DND-41 (cell line): ENCODE measurements around the gene HGS.

Experiments
- ATAC-seq: fragments of 200-7000 bp; cut with Tn5 transposase; 3 replicates; pipeline ENCODE4 v1.9.1; 2021; ENCODE audit warnings: low read depth; ENCODE audit not compliant: insufficient read depth
- DNase-seq: peaks from one replicate; pipeline ENCODE4 v3.0.0-alpha.2; 2020
- H2AFZ ChIP-seq: 2 replicates; pipeline ENCODE4 v1.6.0; 2012; ENCODE audit warnings: low read depth, low read length
- H3K27ac ChIP-seq: 2 replicates; pipeline ENCODE4 v1.5.1; 2012; ENCODE audit warnings: low read length, inconsistent platforms
- H3K27me3 ChIP-seq: fragments of 200-600 bp; sonication (generic); 2 replicates; pipeline ENCODE4 v1.6.0; 2012; ENCODE audit warnings: low read length, mild to moderate bottlenecking, inconsistent platforms; ENCODE audit not compliant: insufficient read depth, poor library complexity
- H3K36me3 ChIP-seq: 2 replicates; pipeline ENCODE4 v1.5.1; 2012; ENCODE audit warnings: low read length, inconsistent platforms; ENCODE audit not compliant: insufficient read depth
- H3K4me1 ChIP-seq: 2 replicates; pipeline ENCODE4 v1.5.1; 2012; ENCODE audit warnings: mild to moderate bottlenecking, low read length; ENCODE audit not compliant: insufficient read depth
- H3K4me2 ChIP-seq: 2 replicates; pipeline ENCODE4 v1.6.0; 2012; ENCODE audit warnings: mild to moderate bottlenecking, moderate library complexity, low read length, inconsistent platforms; ENCODE audit not compliant: insufficient read depth
- H3K4me3 ChIP-seq, 2 experiments: fragments of 200-600 bp in 1 of 2; shearing (Covaris generic) in 1 of 2; 2 replicates each; pipeline ENCODE4 v1.5.1; 2012 to 2016; ENCODE audit warnings: inconsistent platforms in 2 of 2, low read length in 2 of 2, mild to moderate bottlenecking in 2 of 2, low read depth in 1 of 2, moderate library complexity in 1 of 2
- H3K79me2 ChIP-seq: 2 replicates; pipeline ENCODE4 v1.6.0; 2012; ENCODE audit warnings: low read length, inconsistent platforms; ENCODE audit not compliant: insufficient read depth
- H3K9ac ChIP-seq: 2 replicates; pipeline ENCODE4 v1.6.0; 2012; ENCODE audit warnings: low read depth, mild to moderate bottlenecking, inconsistent platforms, low read length, moderate library complexity
- H3K9me3 ChIP-seq: 2 replicates; pipeline ENCODE4 v1.5.1; 2012; ENCODE audit warnings: low read length, moderate library complexity, mild to moderate bottlenecking, inconsistent platforms; ENCODE audit not compliant: insufficient read depth, severe bottlenecking
- H4K20me1 ChIP-seq: 2 replicates; pipeline ENCODE4 v1.6.0; 2012; ENCODE audit warnings: low read length; ENCODE audit not compliant: insufficient read depth
- CTCF ChIP-seq: IDR thresholded peaks from 2 replicates; pipeline ENCODE4 v1.5.1; 2012; ENCODE audit warnings: borderline replicate concordance, low read length, moderate library complexity, mild to moderate bottlenecking; ENCODE audit not compliant: poor library complexity, severe bottlenecking; ENCODE audit errors: extremely low read depth
- EZH2 ChIP-seq: IDR thresholded peaks from 3 replicates; pipeline ENCODE4 v1.6.1; 2012; ENCODE audit warnings: borderline replicate concordance, low read depth, mild to moderate bottlenecking, moderate library complexity, low read length, inconsistent platforms; ENCODE audit not compliant: severe bottlenecking

Gene HGS

DNA sequence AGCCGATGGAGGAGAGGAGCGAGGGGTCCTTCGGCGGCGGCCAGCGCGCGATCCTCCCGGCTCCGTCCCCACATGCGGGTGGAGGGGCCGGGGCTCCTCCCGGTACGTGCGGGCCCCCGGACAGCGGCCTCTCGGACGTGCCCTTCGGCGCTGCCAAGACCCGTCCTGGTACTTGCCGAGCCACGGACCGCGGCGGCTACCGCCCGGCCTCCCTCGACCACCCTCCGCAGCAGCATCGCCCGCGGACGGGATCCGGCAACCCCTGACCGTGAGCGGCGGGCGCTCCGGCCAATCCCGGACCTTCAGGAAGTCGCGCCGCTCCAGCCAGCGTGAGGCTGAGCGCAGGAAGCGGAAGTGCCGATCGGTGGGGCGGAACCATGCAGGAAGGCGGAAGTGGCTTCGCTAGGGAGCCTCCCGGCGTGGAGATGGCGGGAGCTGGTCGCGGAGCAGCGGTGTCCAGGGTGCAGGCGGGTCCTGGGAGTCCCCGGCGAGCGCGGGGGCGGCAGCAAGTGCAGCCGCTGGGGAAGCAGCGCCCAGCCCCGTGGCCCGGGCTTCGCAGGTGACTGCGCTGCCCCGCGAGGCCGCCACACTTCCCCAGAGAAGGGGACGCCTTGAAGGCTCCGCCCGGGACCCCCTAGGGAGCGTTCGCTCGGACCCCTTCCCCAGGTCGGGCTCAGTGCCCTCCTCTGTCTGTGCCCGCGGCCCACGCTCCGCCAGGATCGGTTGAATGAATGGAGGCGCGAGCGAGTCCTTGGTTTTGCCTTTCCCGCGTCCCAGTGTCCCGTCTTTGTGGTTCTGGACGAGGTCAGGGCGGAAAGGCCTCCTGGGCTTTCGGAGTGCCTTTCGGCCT is 17.2 kb upstream of the HGS start, which contains the start of the genes CCDC137 and OXLD1:
Gene CCDC137 (plus strand): TSS at position 396 of the 850 bp plus-strand sequence. CDS start 30 bp downstream, at position 426.
Gene OXLD1 (minus strand): TSS at position 264 of the 850 bp plus-strand sequence. CDS start 28 bp downstream, at position 236.
- Histone ChIP-seq H3K36me3 (peaks cover 60% of the 10 kb centered on the region), H3K79me2 (peaks cover 53% of the 10 kb centered on the region), H3K4me2 (peak within 1 kb of the TSS; percentile 98), H4K20me1 (peaks cover 4% of the 10 kb centered on the region), H3K9me3 (no peaks in the 10 kb centered on the region), H3K4me1 (peaks cover 31% of the 10 kb centered on the region), H3K4me3 (peak within 1 kb of the TSS; percentile 92 to 99), H3K9ac (peak within 1 kb of the TSS; percentile 99), H2AFZ (peak within 1 kb of the TSS; percentile 94), H3K27ac (peak within 1 kb of the TSS; percentile 94), H3K27me3 (no peaks in the 10 kb centered on the region)
- peak; percentile 96 for DNase-seq
- peak; percentile 96 for ATAC-seq
- TF ChIP-seq EZH2 (no peak), CTCF (no peak)

DNA sequence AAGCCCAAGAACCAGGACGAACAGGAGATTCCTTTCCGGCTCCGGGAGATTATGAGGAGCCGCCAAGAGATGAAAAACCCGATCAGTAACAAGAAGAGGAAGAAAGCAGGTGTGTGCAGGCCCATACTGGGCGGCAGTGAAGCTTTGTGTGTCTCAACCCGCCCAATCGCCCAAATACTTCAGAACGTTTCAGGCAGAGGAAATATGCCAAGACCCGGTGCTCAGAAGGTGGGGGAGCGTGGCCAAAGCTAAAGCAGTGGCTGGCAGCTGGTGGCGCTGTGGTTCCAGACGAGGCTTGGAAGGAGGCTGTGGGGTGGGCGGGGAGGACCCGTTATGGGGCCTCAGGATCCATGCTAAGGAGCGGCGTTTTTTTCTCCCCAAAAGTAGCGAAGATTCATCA is 16.1 kb upstream of the HGS start:
- peaks cover 53% of the 10 kb centered on the region for H3K79me2 ChIP-seq
- H3K9me3 ChIP-seq = no peaks in the 10 kb centered on the region
- peaks cover 72% of the 10 kb centered on the region for H3K36me3 ChIP-seq
- peaks cover 6% of the 10 kb centered on the region for H4K20me1 ChIP-seq
- peak; percentile 40 for DNase-seq
- no peaks in the 10 kb centered on the region for H3K27me3 ChIP-seq
- TF ChIP-seq CTCF = peak; percentile 52
- TF ChIP-seq EZH2 = no peak
- H3K4me3 ChIP-seq = peak overlapping the region in 1 of 2 experiments; percentile 52; a peak in 3 of 4 replicates
- H3K4me2 ChIP-seq = peak overlapping the region; percentile 98
- peak overlapping the region; percentile 99 for H3K9ac ChIP-seq
- 0 out of 2 replicates have a peak overlapping the region, but pooled peaks have one; percentile 2 for H3K27ac ChIP-seq
- no peak for ATAC-seq
- no peak overlapping the region for H2AFZ ChIP-seq
- H3K4me1 ChIP-seq = peaks cover 31% of the 10 kb centered on the region

- peaks cover 29% of the 10 kb centered on the region for H3K79me2 ChIP-seq
- H3K4me1 ChIP-seq = peaks cover 12% of the 10 kb centered on the region
These were observed 11.3 kb upstream of the HGS start for GRCh38 chr17:81672504-81672903.

More at GRCh38 chr17:81672504-81672903, 11.3 kb upstream of the HGS start:
- Histone ChIP-seq H4K20me1 (peaks cover 13% of the 10 kb centered on the region), H3K27ac (no peak overlapping the region), H3K9ac (no peak overlapping the region), H3K27me3 (no peaks in the 10 kb centered on the region), H3K9me3 (no peaks in the 10 kb centered on the region), H3K4me2 (no peak overlapping the region), H2AFZ (no peak overlapping the region), H3K36me3 (peaks cover 74% of the 10 kb centered on the region), H3K4me3 (no peak overlapping the region)
- TF ChIP-seq CTCF = no peak
- TF ChIP-seq EZH2 = no peak
- DNase-seq = no peak
- no peak for ATAC-seq
